UCSD-AML1 (cell line): ENCODE data around the gene TMEM59L.

Experiments
- DNase-seq: peaks from one replicate; lab custom pipeline; 2025; ENCODE audit not compliant: unreplicated experiment; lab: John Stamatoyannopoulos, UW

The TMEM59L gene

DNA sequence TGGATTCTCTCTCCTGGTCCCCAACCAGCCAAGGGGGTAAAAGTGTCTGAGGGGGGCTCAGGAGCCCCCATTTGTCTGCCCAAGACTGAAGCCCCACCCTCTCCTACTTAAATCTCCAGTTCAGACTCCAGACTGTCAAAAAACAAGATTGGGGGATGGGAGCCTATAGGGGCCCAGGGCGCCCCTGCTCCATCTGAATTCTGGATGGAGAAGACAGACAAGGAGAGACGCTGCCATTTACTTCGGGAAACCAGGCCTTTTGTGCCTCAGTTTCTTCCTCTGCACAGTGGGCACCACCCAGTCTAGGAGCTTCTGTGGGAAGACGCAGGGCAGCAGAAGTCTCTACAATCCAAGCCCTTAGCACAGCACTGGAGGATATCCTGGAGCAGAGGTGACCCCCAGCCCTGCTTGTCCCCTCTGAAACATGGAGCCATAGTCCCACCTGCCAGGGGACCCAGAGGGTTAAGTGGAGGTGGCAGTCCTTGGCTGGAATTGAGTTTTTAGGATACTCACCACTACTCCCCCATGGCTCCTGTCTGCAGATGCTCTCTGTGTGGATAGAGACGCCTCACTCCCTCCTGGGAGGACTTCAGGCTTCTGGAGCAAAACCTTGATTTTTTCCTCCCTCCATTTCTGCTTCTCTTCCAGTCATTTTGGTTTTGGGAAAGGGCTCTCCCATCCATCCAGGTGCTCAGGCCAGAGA, 4.4 kb upstream of the TMEM59L start:
- DNase-seq: no peak

DNA sequence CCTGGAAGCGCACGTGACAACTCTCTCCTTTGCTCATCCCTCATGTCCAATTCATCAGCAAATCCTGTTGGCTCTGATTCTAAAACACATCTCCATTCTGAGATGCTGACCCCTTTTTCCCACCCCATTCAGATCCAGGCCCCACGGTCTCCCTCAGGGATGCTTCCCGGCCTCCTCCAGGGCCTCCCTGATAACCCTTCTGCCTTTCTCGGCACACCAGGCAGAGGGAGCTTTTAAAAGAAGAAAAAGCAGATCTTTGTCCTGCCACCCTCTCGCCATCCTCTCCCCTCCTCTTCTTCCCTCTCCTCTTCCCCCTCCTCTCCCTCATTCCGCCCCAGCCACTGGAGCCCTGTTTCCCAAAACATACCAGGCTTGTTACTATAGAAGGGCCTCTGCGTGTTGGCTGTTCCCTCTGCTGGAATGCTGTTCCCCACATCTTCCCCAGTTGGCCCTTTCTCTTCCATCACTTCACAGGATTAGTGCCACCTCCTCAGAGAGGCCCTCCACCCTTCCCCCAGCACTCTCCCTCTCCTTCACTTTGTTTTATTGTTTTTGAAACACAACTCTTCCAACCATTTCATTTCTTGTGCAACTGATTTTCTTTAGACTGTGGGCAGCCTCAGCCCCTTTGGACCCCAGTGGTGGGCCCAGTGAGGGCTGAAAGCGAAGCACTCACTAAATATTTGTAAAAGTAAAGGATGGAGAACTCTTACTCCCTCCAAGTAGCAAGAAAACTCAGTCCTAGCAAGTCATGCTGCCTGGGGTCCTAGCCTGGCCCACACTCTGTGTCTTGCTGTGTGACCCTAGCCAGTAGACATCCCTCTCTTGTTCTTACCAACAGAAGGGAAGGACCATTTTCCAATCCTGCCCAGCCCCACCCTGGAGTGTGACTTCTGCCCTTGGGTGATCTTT, 3.6 kb upstream of the TMEM59L start:
- no peak for DNase-seq

DNA sequence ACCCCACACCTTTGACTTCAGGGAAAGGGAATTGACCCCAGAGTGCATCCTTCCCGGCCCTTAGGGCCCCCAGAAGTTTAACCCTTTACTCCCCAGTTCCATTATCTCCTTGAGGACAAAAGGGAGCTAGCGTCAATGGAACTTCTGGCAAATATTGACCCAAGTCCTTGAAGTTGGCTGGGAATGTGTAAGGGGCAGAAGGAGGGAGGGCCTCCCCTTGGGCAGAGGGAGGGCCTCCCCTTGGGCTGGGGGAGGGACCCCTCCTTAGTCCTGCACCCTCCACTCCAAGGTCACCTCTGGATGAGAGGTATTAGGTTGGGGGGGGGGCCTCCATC, 3.0 kb upstream of the TMEM59L start:
- no peak for DNase-seq

DNA sequence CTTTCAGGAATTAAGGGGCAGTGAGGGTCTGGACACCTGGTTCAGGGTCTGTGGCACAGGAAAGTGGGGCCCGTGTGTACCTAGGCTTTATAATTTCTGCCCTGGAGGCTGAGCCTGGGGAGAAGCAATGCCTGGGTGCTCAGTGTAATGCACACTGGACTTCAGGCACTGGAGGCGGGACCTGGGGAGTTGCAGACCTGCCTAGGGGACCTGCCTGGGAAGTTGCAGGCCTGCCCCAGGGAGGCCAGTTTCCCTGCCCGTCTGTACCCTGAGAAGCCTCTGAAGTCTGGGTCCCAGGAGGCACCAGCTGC, 2.5 kb upstream of the TMEM59L start:
- no peak for DNase-seq

DNA sequence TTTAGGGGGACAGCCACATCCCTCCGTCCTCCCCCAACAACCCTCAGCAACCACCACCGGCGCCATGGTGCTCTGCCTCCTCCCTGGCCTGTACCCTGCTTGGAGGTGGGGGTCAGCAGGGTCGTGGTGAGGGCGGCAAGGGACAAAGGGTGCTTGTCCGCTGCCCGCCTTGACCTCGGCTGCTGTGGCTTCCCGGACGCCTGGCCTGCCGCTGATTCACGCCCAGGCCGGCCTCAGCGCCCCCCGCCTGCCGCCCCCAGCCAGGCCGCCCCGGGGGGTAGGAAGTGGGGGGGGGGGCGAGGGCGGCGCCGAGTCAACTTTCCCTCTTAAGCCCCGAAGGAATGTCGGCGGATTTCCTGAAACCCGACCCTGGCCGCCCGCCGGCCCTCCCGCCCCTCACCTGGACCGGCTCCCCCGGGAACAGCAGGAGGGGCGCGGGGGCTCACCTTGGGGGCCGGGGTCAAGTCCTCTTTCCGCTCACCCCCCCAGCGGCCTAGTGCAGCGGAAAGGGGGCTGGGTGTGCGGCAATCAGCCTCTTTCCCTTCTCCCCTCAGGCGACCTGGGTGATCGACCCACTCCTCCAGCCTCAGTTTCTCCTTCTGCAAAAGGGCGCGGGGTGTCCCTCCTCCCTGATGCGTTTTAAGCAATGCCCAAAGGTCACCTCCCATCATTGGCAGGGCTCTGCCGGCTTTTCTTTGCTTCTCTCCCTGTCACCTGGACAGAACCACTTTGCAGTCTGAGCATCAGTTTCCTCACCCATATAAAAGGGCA, 1.9 kb upstream of the TMEM59L start:
- DNase-seq: no peak

DNA sequence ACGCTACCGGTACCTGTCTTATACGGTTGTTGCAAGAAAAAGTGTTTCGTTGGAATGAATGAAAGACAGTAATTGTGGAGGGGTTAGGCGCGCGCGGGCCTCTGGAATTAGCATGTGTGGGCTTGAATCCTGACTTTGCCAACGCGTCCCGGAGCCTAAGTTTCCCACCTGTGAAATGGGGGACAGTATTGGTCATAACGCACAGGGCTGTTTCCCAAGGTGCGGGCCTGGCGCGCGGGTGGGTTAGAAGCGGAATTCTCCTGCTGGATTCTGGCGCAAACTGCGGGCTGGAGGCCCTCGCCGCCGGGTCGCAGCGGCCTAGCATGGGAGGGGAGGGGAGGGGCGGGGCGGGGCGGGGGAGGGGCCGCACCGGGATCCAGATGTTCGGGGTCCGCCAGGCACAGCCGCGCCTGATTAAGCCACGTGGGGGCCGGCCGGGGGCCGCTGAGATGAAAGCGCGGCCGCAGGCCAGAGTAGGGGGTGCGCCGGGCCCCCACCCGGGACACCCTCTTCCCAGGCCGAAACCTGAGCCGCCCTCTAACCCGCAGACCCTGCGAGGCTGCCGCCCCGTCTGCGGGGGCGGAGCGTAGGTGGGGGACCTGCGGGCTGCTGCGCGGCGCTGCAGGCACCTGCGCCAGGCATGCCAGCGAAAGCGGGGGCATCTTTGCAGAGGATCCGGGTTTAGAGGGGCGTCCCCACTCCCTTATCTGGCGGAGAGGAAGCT, 1.2 kb upstream of the TMEM59L start:
- no peak for DNase-seq

DNA sequence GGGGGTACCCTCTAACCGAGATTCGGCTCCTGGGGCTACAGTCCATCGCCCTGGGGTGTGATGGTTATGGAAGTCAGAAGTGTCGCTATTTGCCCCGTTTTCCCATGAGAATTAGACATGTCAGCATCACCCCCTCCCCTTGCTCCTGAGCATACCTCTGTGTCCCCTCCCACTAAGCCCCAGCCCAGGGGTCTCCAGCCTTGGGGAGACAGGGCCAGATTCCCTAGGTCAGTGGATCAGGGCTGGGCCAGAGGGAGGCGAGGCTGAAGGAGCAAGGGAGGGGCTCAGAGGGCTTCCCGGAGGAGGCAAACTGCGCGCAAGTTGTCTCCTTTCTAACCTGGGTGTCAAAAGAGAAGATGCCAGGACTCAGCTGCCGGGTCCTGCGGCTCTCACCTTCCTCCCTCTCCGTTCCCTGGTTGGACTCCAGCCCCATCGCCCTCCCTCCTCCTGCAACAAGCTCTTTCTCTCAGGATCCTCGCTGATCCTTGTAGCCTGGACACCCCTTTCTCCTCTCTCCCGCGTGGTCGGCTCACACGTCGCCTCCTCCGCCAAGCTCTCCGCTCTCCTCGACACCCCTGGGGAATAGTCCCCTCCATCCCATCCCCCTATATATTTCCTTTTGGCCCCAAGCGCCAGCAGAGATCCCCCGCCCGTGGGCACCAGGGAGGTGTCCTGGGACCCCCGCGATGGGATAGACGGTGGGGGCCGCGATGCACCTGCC, 459 bp upstream of the TMEM59L start:
- no peak for DNase-seq

DNA sequence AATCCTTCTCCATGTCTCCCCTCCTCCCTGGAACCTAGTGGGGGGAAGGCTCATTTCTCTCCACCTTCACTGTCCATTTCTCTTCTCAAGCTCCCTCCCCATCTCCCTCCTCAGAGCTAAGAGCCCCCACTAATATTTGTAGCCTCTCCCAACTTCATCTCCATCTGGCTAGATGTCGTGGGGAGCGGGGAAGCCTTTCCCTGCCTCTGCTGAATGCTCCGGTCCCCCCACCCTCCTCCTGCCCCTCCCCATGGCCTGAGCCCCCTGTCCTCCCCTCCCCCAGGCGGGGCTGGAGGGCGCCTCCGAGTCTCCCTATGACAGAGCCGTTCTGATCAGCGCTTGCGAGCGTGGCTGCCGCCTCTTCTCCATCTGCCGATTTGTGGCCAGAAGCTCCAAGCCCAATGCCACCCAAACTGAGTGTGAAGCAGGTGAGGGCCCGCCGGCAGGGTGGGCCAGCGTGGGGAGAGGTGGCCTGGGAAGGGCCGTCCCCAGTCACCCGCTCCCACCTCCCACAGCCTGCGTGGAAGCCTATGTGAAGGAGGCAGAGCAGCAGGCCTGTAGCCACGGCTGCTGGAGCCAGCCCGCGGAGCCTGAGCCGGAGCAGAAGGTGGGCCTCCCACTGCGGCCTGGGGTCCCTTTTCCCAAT, 1.0 kb downstream of the TMEM59L start:
- DNase-seq: no peak

DNA sequence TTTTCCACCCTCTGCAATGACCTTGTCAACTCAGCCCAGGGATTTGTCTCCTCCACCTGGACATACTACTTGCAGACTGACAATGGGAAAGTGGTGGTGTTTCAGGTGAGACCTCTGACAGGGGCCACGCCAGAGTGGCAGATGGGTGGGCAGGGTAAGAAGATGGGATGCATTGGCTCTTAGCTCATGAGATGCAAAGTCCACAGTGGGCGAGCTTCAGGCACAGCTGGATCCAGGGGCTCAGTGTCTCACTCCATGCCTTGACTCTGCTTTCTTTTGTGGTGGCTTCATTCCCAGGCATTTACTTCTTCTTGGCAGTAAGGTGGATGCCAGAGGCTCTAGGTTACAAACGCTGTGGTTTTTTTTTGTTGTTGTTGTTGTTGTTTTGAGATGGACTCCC, 3.4 kb downstream of the TMEM59L start:
- DNase-seq: no peak

DNA sequence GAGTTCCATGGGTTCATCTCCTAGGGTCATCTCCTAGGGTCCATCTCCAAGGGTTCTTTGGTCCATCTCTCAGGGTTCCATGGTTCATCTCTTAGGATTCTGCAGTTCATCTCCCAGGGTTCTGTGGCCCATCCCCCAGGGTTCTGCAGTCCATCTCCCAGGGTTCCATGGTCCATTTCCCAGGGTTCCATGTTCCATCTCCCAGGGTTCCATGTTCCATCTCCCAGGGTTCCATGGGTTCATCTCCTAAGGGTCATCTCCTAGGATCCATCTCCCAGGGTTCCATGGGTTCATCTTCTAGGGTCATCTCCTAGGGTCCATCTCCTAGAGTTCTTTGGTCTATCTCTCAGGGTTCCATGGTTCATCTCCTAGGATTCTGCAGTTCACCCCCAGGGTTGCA, 4.9 kb downstream of the TMEM59L start:
- DNase-seq: no peak

DNA sequence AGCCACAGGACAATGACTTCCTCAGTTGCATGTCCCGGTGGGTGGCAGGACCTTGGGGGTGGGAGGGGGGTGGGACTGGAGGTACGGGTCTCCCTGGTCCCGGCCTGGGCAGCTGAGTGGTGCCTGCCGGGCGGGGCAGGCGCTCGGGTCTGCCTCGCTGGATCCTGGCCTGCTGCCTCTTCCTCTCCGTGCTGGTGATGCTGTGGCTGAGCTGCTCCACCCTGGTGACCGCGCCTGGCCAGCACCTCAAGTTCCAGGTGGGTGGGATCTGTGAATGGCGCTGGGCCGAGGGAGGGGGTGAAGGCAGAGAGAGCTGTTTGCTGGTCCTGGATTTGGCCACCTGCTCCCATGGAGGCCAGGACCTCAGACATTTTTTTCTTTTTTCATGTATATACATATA, 5.6 kb downstream of the TMEM59L start:
- no peak for DNase-seq

DNA sequence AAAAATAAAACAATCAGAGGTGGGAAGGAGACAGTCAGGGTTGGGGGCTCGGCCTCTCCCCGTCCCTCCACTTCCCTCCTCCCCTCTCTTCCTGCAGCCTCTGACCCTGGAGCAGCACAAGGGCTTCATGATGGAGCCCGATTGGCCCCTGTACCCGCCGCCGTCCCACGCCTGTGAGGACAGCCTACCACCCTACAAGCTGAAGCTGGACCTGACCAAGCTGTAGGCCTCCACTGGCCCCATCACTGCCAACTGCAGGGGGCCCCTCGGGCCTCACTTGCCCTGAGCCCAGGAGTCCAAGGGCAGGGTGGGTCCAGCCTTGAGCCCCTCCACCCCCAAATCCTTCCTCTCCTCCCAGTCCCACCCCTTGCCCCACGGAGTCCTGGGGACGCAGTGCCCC, 7.6 kb downstream of the TMEM59L start:
- no peak for DNase-seq

DNA sequence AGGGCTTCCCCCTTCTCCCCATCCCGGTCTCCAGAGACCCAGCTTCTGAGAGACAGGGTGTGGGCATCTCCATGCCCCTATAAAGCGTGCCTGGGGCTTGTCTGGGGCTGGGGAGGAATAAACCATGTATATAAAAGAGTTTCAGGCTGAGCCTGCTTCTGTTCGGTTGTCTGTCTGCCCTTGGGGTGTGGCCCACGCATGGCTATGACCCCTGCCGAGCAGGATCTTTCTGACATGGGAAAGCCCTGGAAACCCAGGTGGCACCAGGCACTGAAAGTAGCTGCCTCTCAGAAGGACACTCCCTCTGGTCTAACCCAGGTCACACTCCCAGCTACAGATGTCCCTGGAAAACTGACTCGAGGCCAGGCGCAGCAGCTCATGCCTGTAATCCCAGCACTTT, 8.2 kb downstream of the TMEM59L start:
- DNase-seq: no peak

DNA sequence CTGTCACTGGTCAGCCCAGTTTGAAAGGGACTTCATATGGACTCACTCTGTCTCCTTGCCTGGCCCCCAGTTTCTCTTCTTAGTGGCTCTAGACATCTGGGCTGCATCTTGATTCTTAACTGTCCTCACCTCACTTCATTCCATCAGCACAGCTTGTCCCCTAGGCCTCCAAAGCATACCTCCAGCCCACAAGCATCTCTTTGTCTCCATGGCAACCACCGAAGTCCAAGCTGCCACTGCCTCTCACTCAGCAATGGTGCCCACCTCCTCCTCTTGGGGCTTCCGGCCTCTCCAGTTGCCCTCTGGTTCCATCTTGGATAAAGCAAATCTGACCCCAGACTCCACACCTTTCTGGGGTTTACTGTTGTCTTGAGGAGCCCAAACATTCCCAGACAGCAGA, 14.2 kb downstream of the TMEM59L start:
- no peak for DNase-seq

DNA sequence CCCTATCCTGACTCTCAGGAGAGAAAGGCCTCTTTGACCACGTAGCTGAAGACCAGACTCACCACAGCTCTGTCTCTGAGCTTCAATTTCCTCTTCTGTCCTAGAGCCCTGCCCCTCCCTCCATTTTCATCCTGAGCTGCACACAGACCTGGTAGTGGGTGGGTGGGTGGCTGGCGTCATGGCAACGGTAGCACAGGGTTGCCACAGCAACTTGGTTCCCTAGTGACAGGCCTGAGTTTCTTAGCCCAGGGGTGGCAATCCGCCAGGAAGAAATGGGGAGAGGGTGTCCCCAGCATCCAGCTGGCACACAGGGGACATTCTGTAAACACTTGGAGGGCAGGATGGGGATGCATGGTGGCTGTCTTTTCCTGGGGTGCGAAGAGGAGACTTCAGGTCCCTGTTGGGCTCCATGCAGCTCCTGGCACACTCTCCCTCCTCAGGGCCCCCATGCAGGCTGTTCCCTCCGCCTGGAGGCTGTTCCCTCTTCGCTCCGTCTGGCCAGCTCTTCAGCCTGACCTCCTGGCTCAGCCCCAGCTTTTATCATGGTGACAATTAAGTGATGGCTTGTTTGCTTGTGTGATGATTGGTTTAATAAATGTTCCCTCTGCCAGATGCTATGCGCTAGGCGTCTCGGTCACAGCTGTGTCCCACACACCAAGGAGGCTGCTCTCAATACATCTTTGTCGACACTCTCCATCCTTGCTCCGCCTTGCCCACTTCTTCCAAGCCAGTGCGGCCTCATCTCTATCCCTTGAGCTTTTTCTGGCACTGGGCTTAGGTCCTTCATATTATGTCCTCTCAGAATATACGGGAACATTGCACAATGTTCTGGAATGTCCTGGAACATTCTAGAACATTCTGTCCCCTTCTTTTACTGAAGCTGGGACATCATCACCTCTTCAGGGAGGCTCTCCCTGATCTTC, 16.8 kb downstream of the TMEM59L start:
- DNase-seq: no peak

DNA sequence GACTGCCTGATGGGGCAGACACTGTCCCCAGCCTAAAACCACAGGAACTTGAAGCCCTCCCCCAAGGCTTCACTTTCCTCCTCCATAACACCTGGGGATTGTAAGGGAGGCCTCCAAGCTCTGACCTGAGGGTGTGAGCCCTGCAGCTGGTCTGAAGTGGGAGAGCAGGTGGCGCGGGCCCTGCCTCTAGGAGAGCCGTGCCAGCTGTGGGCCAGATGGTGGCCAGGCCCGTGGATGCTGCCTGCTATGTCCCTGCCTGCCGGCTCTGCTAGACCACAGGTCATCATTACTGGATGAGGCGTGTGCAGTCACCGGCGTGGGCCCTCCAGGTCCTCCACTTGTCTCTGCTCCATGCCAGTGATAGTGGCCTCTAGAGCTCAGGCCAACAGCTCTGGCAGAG, 20.7 kb downstream of the TMEM59L start:
- DNase-seq: no peak

DNA sequence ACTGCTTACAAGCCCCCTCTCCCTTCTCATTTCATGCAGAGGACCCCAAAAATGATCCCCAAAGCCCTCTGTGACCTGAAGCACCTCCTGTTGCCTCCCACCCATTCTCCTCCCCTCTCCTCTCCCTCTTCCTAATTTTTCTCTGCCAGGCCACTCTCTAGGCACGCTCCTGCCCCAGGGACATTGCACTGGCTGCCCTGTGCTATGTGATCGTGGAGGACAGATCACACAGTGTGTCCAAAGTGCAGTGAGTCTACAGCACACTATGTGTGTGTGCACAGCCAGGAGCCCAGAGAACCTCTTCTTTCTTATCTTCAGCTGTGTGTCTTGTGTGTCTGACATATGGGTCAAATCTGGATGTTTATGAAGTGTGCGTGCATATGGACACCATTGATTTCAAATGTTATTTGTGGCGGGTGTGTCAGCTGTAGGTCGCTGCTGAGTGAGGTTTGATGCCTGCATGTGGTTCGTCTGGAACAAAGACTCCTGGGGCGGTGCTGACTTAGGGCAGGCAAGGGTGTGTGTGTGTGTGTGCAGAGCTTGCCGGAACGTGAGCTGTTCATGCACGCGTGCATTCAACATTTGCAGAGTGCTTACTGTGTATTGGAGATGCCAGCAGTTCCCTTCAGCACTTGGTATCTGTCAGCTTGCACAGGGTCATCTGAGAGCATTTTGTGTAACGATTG, 22.1 kb downstream of the TMEM59L start:
- DNase-seq: no peak

DNA sequence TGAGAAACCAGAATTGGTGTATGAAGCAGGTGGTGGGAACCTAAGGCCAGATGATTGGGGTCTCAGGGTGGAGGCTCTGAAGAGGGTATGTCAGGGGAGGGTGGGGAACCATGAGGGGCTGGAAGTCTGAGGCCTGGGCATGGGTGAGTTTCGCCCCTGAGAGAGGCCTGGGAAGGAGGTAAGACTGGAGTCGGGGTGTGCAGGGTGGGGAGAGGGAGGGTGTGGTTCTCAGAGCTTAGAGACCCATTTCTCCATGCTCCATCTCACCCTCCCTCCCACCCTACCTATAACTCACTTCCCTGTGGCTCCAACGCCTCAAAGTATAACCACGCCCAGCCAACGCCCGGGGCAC, 23.1 kb downstream of the TMEM59L start:
- no peak for DNase-seq
